HEK293 (cell line): Measurements from ENCODE around the gene LBX1.

Experiments
- CTCF ChIP-seq: fragments of 450-650 bp; formaldehyde crosslinking; IDR thresholded peaks from 2 replicates; pipeline ENCODE4 v1.5.1; 2016; ENCODE audit warnings: missing biosample characterization, missing genetic modification characterization
- GFI1B ChIP-seq: fragments of 450-650 bp; formaldehyde crosslinking; IDR thresholded peaks from 2 replicates; pipeline ENCODE4 v1.5.1; 2016; ENCODE audit warnings: missing biosample characterization, missing genetic modification characterization
- SP2 ChIP-seq: fragments of 450-650 bp; formaldehyde crosslinking; IDR thresholded peaks from 2 replicates; pipeline ENCODE4 v1.5.1; 2016; ENCODE audit warnings: missing biosample characterization, missing genetic modification characterization
- ZNF426 ChIP-seq: fragments of 450-650 bp; formaldehyde crosslinking; IDR thresholded peaks from 2 replicates; pipeline ENCODE4 v1.5.1; 2017; ENCODE audit warnings: missing biosample characterization, missing genetic modification characterization, mild to moderate bottlenecking, inconsistent platforms, moderate library complexity

- TF ChIP-seq GFI1B (tag by site-specific recombination), result no peak
- no peak for TF ChIP-seq ZNF426 (tag by site-specific recombination)
- no peak for TF ChIP-seq SP2 (tag by site-specific recombination)
- TF ChIP-seq CTCF (tag by site-specific recombination), result no peak
Observed at GRCh38 chr10:101207026-101207425, 22.2 kb downstream of the LBX1 start.
